Hippocampal formation (tissue), 2 donors: ENCODE results near the gene ACY1.

Source experiments
- DNase-seq, 2 donors: peaks; one replicate each; lab custom pipeline; 2025; lab: John Stamatoyannopoulos, UW

The ACY1 gene

DNA sequence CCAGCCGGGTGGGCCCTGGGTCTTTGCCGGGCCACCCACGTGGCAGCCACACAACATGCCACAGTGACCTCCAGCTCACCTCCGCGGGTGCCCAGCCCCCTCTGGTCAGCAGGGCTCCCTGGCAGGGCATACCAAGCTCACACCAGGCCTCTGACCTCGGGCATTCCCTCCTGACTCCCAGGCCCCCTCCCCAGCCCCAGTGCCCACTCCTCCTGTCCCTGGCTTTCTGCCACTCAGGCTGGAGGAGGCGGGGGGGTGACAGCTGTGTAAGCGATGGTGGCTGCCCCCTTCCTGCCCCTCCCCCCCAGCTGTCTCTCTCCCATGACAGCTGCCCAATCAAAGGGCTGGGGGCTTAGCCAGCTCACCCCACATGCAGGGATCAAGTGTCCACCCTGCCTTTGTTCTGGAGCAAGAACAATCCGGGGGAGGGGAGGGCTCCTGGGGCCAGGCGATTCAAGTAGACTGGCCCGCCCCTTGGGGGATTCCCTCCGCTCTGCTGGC lies 19.3 kb upstream of the ACY1 start:
- DNase-seq: peak; percentile 33 to 39

DNA sequence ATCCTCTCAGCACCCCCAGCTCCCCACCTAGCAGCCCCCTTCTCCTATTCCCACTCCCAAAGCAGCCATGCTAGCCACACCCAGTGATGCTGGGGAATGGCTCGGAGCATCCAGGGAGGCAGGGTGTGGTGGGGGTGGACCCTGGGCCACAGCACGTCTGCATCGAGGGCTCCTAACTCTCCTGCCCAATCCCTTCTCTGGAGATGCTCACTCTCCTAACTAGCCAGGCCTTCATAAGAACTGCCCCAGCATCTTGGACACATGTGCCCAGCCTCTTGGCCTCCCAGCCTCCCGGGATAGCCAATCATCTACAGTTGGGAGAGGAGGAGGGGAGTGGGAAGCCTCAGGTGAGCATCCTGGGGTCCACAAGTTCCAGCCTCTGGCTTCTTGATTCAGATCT lies 18.8 kb upstream of the ACY1 start:
- DNase-seq: no peak

DNA sequence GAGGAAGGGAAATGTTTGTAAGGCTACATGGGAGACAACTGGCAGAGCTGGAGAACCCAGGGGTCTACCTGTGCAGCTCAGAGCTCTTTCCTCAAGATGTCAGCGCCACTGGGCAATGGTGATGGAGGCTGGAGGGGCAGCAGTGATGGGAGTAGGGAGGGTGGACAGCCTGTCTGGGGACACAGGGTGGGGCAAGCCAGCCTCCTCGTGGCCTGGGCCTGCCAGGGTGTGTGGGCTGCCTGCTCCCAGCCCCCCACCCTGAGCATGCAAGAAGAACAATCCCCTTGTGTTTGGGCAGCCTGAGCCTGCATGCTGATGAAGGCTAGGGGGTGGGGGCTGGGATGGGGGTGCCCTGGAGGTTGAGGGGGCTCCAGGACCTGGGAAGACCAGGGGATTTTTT lies 17.3 kb upstream of the ACY1 start:
- peak; percentile 72 to 73 for DNase-seq

DNA sequence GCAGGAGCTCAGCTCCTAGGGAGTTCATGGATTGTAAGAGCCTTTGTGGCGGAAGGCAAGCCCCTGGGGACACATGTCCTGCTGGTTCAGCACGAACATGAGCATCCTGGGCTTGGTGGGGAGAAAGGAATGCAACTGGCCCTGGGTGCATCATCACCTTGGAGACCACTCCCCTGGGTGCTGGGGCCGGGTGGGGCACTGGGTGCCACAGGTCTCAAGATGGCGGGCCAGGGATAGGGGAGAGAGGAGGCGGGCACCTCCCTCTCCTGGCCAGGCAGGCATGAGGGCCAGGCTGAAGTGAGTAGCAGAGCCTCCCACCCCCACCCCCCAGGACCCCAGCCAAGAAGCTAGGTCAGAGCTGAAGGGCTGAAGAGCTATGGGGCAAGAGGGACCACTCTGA lies 16.8 kb upstream of the ACY1 start:
- peak in 1 of 2 donors; percentile 53 for DNase-seq

DNA sequence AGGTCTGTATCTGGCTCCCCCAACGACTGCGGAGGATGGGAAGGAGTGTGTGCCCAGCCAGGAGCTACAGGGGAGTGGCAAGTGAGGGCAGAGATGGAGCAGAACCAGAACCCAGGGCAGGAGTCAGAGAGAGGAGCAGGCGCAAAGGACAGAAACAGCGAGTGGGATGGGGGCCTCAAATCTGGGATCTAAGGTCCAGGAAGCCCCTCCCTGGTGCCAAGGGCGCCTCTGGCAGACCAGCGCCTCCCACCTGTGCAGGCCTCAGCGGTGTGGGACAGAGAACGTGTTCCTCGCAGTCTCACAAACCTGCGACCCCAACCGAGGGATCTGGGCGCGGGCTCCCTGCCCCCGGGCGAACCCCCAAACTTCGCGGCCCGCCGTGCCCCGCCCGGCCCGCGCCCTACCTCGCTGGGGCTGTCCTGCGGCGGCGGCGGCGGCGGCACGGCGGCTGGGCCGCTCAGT lies 16.4 kb upstream of the ACY1 start:
- no peak for DNase-seq

DNA sequence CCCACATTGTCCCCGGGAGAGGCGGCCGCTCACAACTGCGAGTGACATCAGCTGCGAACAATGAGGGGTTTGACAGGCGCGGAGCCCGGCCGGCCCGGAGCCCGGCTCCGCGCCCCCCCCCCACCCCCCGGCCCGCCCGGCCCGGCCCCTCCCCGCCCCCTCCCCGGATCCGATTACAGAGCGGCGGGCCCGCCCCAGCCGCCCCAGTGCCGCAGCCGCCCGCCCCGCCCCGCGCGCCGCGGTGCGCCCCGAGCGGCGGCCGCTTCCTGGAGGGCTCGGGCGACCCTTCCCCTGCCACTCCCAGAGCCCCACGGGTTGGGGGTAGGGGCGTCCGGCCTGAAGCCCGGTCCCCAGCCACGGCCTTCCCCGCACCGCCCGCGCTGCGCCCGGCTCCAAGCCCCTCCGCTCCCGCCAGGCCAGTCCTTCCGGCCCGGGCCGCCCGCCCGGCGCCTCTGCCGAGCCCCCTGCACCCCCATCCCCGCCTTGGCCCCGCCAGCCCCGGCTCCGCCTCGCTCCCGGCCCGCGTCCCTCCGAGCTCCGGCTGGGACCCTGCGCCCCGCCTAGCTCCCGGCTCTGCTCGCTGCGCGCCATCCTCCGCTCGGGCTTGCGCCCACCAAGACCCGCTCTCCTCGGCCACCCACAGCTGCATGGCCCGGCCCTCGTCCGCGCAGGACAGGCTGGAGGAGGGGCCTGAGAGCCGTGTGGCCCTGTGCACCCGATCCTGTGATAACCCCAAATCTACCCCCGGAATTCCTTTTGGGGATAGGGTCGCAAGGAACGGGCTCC lies 15.8 kb upstream of the ACY1 start, which contains the start of gene PCBP4:
PCBP4 (minus strand) TSS at position 71 of the 786 bp plus-strand sequence. CDS start 6,214 bp downstream, outside the sequence.
- DNase-seq: peak; percentile 79 to 84

DNA sequence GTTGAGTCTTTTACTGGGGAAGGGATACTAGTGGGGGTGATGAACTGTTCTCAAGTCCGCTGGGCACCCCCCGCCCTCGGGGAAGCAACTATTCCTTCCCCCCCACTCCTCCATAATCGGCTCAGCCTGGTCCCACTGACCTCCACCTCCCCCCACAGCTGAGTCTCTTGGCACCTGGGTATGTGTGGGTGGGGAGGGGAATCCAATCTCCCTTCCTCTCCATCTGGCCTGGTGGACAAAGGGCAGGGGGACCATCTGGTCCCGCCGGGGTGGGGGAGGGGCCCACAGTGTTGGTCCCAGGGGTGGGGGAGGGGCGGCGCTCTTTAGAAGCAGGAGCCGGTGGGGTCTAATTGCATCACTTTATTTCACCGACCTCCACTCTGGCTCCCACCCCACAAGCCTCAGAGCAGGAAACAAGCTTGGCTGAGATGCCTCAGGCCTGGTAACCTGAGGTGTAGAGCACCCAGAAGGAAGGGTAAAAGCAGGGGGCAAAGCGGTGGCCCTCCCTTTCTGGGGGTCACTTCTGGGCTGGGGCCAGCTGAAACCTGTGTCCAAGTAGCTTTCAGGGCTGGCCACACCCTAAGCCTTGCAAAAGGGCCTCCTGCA lies 15.1 kb upstream of the ACY1 start:
- DNase-seq: no peak

DNA sequence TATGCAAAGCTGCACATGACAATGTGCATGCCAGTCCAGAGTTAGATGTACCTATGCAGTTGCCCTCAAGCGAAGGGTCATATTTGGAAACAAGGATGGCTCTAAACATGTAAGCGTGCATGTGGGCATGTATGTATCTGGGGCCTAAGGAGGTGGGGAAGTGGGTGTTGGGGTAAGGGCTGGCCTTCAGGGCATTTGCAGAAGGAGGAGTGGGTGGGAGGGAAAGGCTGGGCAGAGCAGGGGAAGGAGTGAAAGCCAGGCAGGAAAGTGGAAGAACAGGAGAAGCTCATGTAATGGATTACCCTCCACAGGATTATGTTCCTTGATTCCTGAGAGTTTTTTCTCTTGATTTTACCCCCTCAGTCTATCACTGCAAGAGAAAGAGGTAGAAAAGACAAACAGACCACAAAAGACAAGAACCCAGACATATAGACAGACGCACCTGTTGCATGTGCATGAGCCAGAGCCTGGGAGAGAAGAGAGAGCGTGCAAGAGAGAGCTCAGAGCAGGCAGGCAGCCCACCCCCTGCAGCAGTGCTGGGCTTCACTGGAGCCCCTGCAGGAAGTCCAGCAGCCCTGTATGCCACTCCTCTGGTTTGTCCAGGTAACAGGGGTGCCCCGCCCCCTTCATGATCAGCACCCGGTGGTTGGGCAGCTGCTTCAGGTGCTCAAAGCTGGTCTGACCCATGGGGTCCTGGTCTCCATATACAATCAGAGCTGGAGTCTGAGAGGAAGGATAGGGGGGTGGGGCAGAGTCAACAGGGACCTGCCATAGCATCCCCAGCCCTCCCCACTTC lies 14.3 kb upstream of the ACY1 start:
- DNase-seq: no peak

DNA sequence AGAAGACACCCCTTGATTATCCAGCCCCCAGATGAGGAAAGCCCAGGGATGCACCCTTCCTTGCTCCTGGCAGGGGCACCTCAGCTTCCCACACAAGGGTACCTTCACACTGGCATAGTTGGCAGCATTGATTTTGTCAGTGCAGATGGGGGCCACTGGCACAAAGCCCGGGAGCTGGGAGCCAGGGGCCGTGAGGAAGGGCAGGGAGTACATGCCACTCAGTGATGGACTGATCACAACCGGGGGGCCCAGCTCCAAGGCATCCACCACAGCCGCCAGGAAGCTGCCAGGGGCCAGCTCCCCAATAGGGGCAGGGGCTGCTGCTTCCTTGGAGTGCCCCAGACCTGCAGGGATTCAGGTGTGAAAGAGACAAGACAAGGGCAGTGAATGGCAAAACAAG lies 13.5 kb upstream of the ACY1 start:
- no peak for DNase-seq

DNA sequence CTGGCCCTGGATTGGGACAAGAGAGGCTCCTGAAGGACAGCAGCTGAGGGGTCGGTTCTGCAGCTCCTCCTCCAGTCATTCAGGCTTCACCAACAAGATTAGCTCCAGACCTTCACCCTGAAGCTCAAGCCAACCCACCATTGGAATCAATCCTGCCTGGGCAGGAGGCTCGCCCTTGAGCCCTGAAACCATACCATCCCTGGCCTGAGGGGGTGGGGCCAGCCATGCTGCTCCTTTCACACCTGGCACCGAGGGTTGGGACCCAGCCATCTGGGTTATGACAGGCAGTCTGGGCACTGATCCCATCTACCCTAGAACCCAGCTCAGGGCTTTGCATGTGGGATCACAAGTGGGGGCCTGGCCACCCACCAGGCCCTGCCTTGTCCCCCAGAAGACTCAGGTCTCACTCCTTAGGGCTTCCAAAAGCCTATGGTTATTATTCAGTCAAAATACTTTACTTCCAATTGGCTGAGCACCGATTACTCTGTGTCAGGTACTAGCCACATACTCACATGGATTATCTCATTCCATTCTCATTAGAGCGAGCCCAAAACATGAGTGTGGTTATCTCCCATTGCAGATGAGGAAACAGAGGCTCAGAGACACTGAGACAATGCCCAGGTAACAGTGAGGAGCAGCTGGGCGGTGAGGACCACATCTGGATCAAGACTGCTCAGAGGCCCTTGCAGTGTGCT lies 12.6 kb upstream of the ACY1 start:
- DNase-seq: no peak

DNA sequence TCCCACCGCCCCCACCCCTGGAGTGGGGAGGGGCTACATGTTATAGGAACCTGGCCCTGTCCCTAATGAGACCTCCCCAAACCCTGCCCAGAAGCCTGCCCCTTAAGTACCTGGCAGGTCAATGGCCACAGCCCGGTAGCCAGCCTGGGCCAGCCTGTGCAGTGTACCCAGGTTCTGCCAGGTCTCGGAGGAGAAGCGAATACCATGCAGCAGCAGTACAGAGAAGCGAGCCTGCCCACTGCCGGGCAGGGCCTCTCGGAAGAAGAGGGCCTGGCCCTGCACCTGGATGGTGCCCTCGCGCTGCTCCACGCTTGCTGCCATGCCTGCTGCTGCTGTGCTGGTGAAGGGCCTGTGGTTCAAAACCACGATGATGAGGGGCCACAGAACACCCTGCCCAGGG lies 12.0 kb upstream of the ACY1 start:
- DNase-seq: no peak

DNA sequence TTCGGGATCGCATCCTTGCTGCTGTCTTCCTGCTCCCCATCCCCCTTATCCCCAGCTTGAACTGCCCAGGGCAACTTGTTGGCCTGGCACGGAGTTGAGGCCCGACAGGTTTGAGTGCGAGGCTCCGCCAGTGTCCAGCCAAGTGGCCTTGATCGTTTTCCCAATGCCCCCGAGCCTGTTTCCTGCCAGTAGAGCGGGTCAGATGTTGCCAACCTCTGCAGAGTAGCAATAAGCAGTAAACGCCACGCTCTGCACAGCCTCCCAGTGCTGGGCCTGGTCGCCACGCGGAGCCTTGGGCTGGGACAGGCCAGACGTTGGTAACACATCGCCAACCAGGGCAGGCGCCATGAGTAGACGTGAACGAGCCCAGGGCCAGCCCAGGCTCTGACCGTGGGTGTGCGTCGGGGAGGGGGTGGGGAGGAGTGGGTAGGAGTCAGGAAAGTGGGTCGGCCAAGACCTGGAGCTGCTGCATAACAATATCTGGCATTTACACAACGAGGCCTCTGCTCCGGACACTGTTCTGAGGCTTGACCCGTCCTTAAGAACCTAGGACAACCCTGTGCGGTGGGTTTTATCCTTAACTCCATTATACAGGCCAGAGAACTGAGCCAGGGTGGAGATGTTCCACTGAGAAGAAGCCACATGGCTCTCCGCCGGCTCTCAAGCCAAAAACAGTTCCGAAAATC lies 8.9 kb upstream of the ACY1 start:
- peak in 1 of 2 donors; percentile 58 for DNase-seq

DNA sequence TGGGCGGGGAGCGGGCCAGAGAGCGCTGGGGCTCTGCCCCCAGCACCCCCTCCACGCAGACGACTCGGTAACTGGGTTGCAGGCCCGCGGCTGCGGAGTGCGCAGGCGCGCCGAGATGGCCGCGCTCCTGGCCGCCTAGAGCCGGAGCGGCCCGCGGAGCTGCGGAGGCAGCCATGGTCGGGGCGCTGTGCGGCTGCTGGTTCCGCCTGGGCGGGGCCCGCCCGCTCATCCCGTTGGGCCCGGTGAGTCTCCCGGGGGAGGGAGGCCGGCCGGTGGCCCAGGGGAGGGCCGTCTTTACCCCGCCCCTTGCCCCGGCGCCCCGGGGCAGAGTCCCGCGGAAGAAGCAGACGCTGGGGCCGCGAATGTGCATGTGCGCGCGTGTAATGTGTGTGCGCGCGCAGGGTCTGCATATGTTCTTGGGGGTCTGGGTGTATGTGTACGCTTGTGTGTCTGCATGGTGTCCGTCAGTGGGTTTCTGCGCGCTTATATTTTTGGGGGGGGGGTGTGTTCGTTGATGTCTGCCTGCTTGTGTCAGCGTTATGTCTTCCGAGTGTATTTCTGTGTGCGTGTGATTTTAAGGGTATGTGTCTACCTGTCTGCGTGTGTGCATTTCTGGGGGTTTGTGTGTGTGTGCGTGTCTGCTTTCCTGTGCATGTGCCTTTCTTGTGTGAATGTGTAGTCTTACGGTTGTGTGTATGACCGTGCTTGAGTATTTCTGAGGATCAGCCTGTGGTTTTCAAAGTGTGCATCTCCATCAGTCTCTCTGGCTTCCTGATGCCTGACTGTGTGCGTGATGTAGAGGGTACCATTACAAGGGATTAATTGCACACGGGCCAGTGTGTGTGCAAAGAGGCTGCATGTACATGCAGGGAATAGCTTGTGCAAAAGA lies 8.1 kb upstream of the ACY1 start, which contains the start of gene ABHD14A:
ABHD14A (plus strand) TSS at position 102 of the 889 bp plus-strand sequence; CDS start at position 174, 72 bp downstream.
- peak; percentile 39 to 68 for DNase-seq

DNA sequence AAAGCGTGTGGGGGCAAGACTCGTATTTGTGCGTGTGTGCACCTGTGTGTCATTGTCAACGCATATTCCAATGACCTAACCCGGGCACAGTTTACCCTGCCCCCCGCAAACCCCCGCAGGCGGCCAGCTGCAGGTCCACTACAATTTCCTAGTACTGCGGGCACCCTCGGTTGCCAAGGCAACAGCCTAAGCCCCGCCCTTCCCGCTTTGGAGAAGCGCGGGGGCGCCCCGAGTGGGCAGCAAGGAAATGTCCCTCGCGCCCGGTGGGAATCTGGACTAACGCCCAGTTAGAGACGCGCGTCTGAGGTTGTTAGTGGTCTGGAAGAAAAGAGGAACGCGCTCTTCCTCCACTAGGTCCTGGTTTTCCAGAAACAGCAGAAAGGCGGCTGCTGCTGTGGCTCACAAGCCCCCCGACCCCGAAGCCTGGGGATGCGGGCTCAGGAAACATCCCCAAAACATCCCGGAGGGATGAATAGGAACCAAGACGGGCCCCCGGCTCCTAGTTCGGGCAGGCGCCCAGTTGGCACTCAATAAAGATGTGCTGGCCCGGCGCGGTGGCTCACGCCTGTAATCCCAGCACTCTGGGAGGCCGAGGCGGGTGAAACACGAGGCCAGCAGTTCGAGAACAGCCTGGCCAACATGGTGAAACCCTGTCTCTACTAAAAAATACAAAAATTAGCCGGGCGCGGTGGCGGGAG lies 7.3 kb upstream of the ACY1 start:
- DNase-seq: peak; percentile 66 to 73

DNA sequence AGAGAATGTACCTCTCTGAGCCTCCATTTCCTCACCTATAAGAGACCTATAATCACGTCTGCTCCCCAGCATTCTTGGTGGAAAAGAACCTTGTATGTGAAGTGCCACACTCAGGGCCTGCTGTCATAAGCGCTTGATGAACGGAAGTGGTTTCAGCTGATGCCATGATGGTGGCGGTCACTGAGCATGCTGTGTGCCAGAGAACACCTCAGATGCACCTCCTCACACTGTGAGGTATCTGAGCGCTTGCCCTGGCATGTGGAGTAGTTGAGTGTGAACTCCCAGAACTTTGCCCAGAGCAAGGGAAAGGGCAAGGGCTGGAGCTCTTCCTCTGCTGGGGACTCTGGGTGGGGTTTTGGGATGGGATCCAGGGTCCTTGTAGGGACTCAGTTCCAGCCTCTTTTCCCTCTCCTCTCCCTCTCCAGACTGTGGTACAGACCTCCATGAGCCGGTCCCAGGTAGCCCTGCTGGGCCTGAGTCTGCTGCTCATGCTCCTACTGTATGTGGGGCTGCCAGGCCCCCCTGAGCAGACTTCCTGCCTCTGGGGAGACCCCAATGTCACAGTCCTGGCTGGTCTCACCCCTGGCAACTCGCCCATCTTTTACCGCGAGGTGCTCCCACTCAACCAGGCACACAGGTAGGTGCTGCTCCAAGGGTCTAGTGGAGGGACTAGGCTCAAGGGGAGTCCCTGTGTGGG lies 5.7 kb upstream of the ACY1 start:
- no peak for DNase-seq

DNA sequence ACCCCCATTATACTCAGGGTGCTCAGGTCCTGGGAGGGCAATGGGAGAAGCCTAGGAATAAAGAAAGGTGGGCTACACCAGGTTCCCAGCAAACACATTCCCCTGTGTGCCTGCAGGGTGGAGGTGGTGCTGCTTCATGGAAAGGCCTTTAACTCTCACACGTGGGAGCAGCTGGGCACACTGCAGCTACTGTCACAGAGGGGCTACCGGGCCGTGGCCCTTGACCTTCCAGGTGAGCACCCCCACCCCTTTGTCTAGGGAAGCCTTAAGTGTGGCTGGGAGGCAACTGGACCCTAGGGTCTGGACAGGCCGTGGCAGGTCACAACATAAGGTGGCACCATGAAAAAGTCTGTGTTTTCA lies 5.2 kb upstream of the ACY1 start:
- no peak for DNase-seq

DNA sequence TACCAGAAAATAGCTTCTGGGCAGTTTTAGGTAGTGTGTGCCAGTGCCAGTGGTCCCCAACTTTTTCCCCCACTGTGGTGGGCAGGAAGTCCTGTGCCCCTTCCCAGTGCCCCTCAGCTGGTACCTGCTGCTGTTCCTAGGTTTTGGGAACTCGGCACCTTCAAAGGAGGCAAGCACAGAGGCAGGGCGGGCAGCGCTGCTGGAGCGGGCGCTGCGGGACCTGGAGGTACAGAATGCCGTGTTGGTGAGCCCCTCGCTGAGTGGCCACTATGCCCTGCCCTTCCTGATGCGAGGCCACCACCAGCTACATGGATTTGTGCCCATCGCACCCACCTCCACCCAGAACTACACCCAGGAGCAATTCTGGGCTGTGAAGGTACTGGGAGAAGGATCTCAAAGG lies 3.1 kb upstream of the ACY1 start:
- DNase-seq: no peak

DNA sequence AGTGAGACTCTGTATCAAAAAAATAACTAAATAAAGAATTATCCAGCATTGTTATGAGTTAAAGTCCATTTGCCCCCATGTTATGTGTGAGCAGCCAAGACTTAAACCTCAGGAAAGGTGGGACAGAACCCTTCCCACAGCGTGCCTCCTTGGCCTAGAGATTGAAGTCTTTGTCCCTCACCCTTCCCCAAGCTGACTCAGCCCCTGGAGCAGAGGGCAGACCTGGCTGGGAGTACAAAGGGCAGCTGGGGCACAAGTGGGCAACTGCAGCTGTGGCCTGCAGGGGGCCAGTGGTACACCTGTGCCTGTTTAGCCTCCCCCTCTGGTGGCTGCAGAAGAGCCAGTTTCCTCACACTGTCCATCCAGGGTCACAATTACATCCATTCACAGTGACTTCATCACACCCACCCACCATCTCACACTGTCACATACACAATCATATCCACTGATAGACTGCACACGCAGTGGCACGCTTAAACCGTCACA lies 940 bp upstream of the ACY1 start:
- no peak for DNase-seq
